Upper lobe of left lung (tissue), 4 donors: ENCODE data around the gene LPXN.

Experiments
- CTCF ChIP-seq, 6 experiments: fragments of 450-650 bp in 4 of 6; fragments of 200-600 bp in 2 of 6; sonication (generic) in 2 of 6; IDR thresholded peaks; one replicate each; pipeline ENCODE4 v1.5.1; 2016 to 2019; ENCODE audit warnings: antibody characterized with exemption in 6 of 6
- POLR2A ChIP-seq, 4 donors: fragments of 450-650 bp; IDR thresholded peaks; one replicate each; pipeline ENCODE4 v1.5.1; 2016 to 2017; ENCODE audit warnings: antibody characterized with exemption in 4 of 4, mild to moderate bottlenecking in 2 of 4

GRCh38 chr11:58613228-58613627 is 37.6 kb upstream of the LPXN start:
- no peak for TF ChIP-seq CTCF (IDR thresholded peaks at IDR 0.05)
- no peak for TF ChIP-seq POLR2A (IDR thresholded peaks at IDR 0.05)
